ENCODE data around the gene RALGAPA1.

GRCh38 chr14:35632271-35632670 is 176.8 kb downstream of the RALGAPA1 start:
- TF ChIP-seq, protein P1, sequence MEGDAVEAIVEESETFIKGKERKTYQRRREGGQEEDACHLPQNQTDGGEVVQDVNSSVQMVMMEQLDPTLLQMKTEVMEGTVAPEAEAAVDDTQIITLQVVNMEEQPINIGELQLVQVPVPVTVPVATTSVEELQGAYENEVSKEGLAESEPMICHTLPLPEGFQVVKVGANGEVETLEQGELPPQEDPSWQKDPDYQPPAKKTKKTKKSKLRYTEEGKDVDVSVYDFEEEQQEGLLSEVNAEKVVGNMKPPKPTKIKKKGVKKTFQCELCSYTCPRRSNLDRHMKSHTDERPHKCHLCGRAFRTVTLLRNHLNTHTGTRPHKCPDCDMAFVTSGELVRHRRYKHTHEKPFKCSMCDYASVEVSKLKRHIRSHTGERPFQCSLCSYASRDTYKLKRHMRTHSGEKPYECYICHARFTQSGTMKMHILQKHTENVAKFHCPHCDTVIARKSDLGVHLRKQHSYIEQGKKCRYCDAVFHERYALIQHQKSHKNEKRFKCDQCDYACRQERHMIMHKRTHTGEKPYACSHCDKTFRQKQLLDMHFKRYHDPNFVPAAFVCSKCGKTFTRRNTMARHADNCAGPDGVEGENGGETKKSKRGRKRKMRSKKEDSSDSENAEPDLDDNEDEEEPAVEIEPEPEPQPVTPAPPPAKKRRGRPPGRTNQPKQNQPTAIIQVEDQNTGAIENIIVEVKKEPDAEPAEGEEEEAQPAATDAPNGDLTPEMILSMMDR (IDR thresholded peaks at IDR 0.05) = no peak
- TF ChIP-seq POLR2AphosphoS5 (IDR thresholded peaks at IDR 0.05) = no peak
- no peak for TF ChIP-seq POLR2A (IDR thresholded peaks at IDR 0.05)

All from suprapubic skin (tissue), 4 donors.